NCI-H510A (cell line): ENCODE data around the gene BEAN1.
"Not testable (repeated sequence)": the region's sequence is repeated elsewhere in the genome, so short reads cannot be mapped to it uniquely, and the experiment has no call there.

ENCODE experiments used
- DNase-seq: peaks from one replicate; lab custom pipeline; 2025; lab: John Stamatoyannopoulos, UW

The BEAN1 gene

DNA sequence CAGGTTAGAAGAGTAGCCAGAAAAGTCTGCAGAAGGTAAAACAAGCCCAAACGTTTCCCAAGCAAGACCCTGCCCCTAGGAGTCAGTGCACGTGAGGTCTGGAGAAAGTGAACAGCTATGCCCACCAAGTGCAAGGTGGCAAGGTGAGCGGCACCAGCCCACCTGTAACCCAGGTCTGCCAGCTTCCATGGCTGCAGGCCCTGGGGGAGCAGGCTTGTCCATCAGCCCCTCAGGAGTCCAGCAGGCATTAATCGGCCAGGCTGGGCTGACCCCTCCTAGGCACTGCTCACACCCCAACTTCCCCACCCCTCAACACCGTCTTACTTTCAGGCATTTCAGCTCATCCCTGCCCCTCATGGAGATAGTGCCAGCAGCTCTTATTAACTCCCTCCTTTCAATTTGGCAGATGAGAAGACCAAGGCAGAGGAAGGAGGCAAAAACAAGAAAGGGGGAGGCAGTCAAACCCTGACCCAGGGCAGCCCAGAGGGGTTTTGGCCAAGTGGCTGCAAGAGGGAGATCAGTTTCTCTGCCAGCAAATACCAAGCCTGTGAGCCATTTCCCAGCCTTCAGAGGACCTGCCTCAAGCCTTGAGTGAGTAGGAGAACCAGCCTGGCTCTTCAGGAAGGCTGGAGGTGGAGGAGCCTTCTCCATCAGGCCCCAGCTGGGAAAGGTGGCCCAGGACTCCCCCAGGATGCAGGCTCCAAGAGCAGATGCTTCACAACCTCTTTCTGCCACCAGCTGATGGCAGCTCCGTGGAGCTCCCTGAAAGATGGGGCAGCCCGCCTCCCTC lies 14.7 kb downstream of the BEAN1 start:
- no peak for DNase-seq

- DNase-seq, result no peak
Observed at GRCh38 chr16:66442502-66443268, 15.6 kb downstream of the BEAN1 start.

- DNase-seq, result no peak
Observed at GRCh38 chr16:66443269-66443652, 16.2 kb downstream of the BEAN1 start.

DNA sequence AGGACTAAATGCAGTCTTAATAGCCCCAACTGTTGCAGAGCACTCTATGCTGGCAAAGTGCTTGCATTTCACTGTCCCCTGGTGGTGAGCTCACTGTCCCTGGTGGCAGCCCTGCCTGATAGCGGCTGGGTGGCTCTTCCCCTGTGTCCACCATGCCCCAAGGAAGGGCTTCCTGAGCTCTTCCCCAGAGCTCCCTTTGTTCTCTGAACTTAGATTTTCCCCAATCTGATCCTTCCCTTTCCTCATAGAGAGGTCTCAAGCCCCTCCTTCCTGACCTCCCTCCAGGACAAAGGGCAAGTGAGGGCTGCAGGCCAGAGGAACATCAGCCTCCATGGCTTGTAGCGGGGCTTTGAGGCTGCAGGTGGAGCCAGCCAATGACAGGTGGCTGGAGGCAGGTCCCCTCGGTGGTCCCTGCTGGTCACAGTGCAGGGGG lies 17.0 kb downstream of the BEAN1 start:
- DNase-seq, result no peak

DNA sequence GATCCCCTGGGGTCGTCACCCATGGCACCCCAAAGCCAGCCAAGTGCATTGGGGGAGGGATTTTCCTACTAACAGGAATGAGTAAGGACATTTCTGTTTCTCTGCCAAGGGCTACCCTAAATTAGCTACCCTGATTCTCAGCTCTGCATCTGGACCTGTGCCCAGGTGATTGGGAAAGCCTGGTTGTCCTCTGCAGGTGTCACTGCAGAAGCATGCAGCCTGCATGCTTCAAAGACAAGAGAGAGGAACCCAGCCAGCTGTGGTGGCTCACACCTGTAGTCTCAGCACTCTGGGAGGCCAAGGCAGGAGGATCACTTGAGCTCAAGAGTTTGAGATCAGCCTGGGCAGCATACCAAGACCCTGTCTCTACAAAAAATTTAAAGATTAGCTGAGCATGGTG lies 19.6 kb downstream of the BEAN1 start:
- DNase-seq, result no peak

DNA sequence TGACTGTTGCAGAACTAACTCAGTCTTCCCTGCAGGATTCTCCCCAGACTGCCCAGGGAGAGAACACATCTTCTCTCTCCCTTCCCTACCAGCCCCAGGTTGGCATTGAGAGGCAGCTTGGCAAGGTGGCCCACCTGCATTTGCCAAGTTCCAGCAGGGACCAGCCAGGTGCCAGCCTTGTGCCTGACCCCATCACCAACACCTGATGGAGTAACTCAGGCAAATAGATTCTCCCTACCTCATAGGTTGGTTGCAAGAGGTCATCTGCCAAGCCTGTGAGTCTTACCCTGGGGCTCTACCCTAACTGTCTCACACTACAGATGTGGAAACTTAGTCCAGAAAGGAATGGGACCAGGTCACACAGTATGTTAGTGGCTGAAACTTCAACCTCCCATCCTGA lies 20.4 kb downstream of the BEAN1 start:
- no peak for DNase-seq

DNA sequence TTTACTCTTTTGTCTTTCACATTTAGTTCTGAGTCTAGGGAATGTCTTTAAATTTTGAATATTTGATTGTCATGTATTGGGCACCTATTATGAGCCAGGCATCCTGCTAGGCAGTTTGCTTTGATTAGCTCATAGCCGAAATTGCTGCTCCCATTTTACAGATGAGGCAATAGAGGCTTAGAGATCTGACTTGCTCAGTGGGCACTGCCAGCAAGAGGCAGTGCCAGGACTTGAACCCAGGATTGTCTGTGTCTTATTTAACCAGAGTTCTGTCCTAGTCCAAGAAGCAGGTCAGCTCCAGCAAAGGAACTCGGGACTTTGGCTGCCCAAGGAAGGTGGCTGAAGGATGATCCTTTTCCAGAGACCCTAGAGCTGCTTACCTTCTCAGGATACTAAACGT lies 24.5 kb downstream of the BEAN1 start:
- DNase-seq, result no peak

DNA sequence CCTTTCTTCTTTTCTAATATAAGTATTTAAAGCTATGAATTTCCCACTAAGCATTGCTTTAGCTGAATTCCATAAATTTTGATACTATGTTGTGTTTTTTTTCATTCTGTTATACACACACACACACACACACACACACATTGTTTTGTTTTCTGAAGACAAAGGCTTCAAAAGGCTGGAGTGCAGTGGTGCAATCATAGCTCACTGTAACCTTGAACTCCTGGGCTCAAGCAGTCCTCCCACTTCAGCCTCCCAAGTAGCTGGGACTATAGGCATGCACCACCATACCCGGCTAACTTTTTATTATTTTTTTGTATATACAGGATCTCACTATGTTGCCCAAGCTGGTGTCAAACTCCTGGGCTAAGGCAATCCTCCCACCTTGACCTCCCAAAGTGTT lies 26.1 kb downstream of the BEAN1 start:
- not testable (repeated sequence) for DNase-seq

DNA sequence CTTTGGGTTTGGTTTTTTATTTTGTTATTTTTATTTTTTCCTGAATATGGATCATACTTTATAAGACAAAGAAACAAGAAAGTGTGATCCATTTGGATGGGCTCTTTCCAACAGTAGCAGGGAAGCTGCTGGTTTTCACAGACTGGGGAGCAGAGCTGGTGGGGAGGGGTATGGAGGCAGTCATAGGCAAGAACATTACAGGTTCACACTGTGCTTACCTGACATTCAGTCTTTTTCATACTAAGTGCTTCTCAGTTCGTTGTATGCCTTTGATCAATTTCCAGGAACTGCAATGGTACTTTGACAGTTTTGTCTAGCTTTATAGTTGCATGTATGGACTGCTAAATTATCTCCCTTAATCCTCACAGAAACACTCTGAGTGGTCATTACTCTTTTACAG lies 27.7 kb downstream of the BEAN1 start:
- DNase-seq, result no peak

- DNase-seq, result no peak
Observed at GRCh38 chr16:66455970-66456369, 28.9 kb downstream of the BEAN1 start.

DNA sequence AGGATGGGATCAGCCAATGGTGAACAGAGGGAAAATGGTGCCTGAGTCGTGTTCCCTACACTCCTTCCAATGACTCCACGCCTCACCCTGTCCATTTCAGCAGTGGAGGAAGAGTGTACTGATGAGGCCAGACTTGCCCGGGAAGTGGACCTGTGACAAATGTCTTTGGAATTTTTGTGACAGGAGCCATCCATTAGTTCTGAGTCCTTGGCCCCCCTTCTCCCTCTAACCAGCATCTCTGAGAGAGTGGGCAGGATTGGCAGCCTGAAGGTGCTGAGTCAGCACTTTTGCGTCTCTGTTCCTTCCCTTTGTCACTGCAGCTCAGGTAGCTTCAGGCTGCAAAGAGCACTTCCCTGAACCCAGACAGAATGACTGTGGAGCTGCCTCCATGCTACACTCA lies 30.8 kb downstream of the BEAN1 start:
- DNase-seq, result no peak

DNA sequence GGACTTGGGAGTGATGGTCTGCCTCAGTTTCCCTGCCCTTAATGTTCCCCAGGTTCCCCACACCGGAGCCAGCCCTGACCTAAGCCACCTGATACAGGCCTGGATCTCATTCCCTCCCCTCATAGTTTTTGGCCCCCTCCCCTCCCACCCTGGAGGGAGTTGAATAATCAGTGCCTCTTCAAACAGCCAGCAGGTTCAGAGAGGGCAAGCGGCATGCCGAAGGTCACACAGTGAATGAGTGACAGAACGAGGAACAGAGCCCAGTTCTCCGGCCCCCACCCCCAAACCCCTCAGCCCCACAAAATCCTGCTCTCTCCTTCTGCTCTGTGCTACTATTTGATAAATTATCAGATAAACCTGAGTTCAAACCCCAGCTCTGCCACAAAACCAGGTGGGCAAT lies 31.2 kb downstream of the BEAN1 start:
- no peak for DNase-seq

DNA sequence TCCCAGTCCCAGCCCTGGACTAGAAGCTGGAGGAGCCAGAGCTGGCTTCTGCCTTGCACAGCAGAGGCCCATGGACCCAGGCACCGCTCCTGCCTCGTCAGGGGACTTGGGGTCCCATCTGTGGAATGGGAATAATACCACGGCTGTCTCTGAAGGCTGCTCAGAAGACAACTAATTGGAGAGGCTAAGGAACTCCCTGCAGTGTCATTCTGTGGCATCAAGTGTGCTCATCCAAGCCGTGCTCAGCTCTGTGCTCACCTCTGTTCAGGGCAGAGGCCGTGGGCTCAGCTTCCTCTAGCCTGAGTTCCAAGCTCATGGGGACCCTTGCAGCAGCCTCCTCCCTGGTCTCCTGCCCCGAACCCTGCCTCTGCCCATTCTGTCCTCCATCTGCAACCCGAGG lies 31.8 kb downstream of the BEAN1 start:
- DNase-seq, result no peak

GRCh38 chr16:66459878-66460277 lies 32.8 kb downstream of the BEAN1 start:
- no peak for DNase-seq

DNA sequence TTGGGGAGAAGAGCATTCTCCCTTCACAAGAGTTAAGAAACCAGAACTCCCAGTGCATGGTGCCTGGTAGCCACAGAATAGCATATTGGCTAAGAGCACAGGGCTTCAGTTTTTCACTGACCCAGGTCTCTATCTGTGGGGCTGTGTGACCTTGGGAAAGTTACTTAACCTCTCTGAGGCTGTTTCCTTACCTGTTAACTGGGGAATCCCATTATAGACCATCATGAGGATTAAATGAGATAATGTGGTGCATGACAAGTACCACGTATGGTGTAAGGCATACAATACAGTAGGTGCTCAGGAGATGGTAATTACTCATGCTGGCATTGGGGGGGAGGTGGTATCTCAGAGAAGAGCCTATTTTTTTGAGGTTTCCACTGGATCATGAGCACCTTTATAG lies 33.6 kb downstream of the BEAN1 start:
- no peak for DNase-seq

- DNase-seq, result no peak
Observed at GRCh38 chr16:66462912-66463311, 35.8 kb downstream of the BEAN1 start.

- not testable (repeated sequence) for DNase-seq
Observed at GRCh38 chr16:66465946-66466345, 38.9 kb downstream of the BEAN1 start.

GRCh38 chr16:66466636-66467035 lies 39.5 kb downstream of the BEAN1 start:
- DNase-seq, result not testable (repeated sequence)

DNA sequence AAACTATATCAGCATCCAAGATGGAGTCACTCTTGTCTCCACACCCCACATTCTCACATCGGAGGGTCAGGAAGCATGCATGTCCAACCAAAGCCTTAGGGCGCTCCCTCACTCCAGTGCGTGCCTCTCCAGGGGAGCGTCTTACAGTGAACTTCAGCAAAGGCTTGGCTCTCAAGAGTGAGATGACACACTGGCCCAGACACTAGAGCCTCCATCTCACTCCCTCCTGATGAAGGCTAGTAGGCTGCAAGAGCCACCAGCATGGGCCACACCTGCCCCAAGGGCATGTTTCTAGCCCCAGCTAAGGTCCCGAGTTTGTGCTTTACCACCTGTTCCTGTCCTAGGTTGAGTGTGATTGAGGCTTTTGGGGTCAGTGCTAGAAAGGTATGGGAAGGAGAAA lies 40.5 kb downstream of the BEAN1 start:
- no peak for DNase-seq

DNA sequence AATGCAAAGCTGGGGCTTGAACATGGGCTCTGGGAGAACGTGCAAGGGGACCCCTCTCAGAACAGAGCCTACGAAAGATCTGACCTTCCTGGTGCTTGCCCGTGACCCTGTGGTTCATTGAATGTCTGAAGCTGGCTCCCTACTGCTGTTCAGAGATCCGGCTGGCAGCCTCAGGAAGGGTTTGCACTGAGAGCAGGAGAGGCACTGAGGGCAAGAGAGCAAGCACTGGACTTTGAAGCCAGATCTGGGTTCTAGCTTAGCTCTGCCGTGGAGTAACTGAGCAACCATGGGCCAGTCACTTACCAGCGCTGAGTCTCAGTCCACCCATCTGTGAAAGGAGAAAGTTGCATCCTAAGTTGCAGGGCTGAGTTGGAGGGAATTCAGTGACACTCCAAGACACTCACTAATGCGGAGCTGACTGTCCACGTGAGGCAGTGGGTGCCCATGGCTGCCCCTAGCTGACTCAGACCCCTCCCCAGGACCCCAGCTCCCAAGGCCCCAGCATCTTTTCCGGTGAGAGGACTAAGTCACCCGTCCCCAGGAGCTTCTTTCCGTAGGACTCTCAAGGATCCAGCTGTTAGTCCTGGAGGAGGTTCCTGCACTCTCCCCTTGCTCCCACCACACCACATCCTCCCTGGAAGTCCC lies 41.3 kb downstream of the BEAN1 start:
- DNase-seq, result no peak

- no peak for DNase-seq
Observed at GRCh38 chr16:66469291-66469946, 42.3 kb downstream of the BEAN1 start.

GRCh38 chr16:66469947-66470546 lies 43.0 kb downstream of the BEAN1 start:
- no peak for DNase-seq
